HCT116 (cell line): ENCODE results near the gene GAB2.

Experiments used
- EZH2phosphoT487 ChIP-seq: fragments of 200-600 bp; IDR thresholded peaks from 2 replicates; pipeline ENCODE4 v1.6.1; 2018; ENCODE audit warnings: antibody characterized with exemption, borderline replicate concordance
- POLR2A ChIP-seq: IDR thresholded peaks from 2 replicates; pipeline ENCODE4 v1.7.0; 2011; ENCODE audit warnings: borderline replicate concordance; ENCODE audit not compliant: insufficient read depth, insufficient read length; ENCODE audit errors: extremely low read depth
- POLR2AphosphoS5 ChIP-seq: IDR thresholded peaks from 2 replicates; pipeline ENCODE4 v1.6.1; 2011; ENCODE audit warnings: mild to moderate bottlenecking, low read depth, low read length, moderate library complexity
- RAD21 ChIP-seq: IDR thresholded peaks from 2 replicates; pipeline ENCODE4 v1.6.1; 2012; ENCODE audit warnings: low read depth, mild to moderate bottlenecking
- YY1 ChIP-seq: IDR thresholded peaks from 2 replicates; pipeline ENCODE4 v1.6.1; 2011; ENCODE audit warnings: low read length, low read depth, moderate library complexity, mild to moderate bottlenecking; ENCODE audit not compliant: insufficient replicate concordance; ENCODE audit errors: extremely low read depth
- TF ChIP-seq, protein P1 (sequence below), 3 experiments: fragments of 200-600 bp in 1 of 3; sonication (generic) in 1 of 3; IDR thresholded peaks in 2 of 3; conservative IDR thresholded peaks in 1 of 3; 2 replicates each; pipeline ENCODE4 v1.5.1; 2012 to 2017; ENCODE audit warnings: low read depth in 2 of 3, low read length in 2 of 3, antibody characterized with exemption in 1 of 3, borderline replicate concordance in 1 of 3, control low read depth in 1 of 3, mild to moderate bottlenecking in 1 of 3, mixed read lengths in 1 of 3, mixed run types in 1 of 3, moderate library complexity in 1 of 3; ENCODE audit not compliant: insufficient read depth in 1 of 3
- TF ChIP-seq, protein P2 (sequence below): IDR thresholded peaks from 2 replicates; pipeline ENCODE4 v1.6.1; 2012; ENCODE audit warnings: low read depth

GRCh38 chr11:78402847-78403246 is 14.8 kb downstream of the GAB2 start:
- TF ChIP-seq, protein P1, sequence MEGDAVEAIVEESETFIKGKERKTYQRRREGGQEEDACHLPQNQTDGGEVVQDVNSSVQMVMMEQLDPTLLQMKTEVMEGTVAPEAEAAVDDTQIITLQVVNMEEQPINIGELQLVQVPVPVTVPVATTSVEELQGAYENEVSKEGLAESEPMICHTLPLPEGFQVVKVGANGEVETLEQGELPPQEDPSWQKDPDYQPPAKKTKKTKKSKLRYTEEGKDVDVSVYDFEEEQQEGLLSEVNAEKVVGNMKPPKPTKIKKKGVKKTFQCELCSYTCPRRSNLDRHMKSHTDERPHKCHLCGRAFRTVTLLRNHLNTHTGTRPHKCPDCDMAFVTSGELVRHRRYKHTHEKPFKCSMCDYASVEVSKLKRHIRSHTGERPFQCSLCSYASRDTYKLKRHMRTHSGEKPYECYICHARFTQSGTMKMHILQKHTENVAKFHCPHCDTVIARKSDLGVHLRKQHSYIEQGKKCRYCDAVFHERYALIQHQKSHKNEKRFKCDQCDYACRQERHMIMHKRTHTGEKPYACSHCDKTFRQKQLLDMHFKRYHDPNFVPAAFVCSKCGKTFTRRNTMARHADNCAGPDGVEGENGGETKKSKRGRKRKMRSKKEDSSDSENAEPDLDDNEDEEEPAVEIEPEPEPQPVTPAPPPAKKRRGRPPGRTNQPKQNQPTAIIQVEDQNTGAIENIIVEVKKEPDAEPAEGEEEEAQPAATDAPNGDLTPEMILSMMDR (IDR thresholded peaks at IDR 0.05 in 2 of 3, conservative IDR thresholded peaks at IDR 0.05 in 1 of 3; ENCODE audit: borderline replicate concordance in 1 of 3, insufficient read depth in 1 of 3, low read depth in 2 of 3, low read length in 2 of 3), result no peak
- TF ChIP-seq POLR2AphosphoS5 (no peak), POLR2A (no peak), YY1 (no peak), EZH2phosphoT487 (no peak), RAD21 (no peak)
- TF ChIP-seq, protein P2, sequence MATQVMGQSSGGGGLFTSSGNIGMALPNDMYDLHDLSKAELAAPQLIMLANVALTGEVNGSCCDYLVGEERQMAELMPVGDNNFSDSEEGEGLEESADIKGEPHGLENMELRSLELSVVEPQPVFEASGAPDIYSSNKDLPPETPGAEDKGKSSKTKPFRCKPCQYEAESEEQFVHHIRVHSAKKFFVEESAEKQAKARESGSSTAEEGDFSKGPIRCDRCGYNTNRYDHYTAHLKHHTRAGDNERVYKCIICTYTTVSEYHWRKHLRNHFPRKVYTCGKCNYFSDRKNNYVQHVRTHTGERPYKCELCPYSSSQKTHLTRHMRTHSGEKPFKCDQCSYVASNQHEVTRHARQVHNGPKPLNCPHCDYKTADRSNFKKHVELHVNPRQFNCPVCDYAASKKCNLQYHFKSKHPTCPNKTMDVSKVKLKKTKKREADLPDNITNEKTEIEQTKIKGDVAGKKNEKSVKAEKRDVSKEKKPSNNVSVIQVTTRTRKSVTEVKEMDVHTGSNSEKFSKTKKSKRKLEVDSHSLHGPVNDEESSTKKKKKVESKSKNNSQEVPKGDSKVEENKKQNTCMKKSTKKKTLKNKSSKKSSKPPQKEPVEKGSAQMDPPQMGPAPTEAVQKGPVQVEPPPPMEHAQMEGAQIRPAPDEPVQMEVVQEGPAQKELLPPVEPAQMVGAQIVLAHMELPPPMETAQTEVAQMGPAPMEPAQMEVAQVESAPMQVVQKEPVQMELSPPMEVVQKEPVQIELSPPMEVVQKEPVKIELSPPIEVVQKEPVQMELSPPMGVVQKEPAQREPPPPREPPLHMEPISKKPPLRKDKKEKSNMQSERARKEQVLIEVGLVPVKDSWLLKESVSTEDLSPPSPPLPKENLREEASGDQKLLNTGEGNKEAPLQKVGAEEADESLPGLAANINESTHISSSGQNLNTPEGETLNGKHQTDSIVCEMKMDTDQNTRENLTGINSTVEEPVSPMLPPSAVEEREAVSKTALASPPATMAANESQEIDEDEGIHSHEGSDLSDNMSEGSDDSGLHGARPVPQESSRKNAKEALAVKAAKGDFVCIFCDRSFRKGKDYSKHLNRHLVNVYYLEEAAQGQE, result no peak
